NOMO-1 treated with DMSO at 0.1 percent for 48 hours (cell line): Measurements from ENCODE around the gene APOBEC3B.
"Not testable (repeated sequence)": the region's sequence is repeated elsewhere in the genome, so short reads cannot be mapped to it uniquely, and the experiment has no call there.

ENCODE experiments used
- DNase-seq: peaks from one replicate; lab custom pipeline; 2025; ENCODE audit not compliant: unreplicated experiment; lab: John Stamatoyannopoulos, UW

Gene APOBEC3B

DNA sequence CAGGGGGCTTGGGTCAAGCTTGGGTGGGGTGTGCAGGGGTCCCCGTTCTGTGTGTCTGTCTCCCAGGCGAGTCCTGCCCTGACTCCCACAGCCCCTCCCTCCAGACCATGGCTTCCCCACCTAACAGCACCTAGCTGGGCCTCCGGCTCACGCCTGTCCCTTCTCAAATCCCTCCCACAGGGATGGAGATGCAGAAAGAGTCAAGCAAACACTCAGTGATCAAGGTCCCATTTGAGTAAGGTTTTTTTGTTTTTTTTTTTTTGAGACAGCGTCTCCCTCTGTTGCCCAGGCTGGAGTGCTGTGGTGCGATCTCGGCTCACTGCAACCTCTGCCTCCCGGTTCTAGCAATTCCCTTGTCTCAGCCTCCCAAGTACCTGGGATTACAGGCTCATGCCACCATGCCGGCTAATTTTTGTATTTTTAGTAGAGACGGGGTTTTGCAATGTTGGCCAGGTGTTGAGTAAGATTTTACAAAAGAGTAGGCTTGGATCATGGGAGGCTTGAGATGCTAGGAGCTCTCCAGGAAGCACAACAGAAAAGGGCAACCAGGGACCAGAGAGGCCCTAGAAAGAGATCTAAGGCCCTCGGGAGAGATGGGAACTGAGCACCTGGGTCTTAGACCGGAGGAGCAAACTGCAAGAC is 44.5 kb downstream of the APOBEC3B start:
- no peak for DNase-seq

DNA sequence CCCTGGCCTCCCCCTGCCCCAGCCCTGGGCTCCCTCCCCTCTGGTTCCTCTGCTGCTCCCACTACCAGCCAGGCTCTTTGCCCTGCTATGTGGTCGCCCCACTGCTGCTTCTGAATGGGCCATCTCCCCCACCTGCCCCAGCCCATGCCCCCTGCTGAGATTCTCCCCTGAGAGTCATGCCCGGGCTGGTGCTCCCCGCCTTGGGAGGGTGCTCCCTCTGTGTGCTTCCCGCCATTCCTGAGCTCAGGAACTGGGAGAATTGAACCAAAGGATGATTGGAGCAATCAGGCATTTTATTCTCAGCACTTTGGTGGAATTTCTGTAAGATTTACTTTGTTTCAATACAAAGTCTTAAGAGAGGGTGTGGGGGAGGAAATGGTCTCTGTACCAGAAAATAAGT is 45.6 kb downstream of the APOBEC3B start:
- no peak for DNase-seq

DNA sequence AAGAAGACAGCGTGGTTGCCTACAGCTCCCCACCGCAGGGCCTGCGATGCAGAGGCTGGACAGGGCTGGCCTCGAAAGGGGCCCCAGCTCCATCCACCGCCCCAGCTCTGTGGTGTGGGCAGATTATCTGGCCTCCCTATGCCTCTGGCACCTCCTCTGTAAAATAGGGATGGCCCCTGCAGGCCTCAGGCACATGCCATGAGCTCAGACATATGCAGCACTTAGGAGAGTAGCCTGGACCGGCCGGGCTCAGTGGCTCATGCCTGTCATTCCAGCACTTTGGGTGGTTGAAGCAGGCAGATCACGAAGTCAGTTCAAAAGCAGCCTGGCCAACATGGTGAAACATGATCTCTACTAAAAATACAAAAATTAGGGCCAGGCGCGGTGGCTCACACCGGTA is 46.1 kb downstream of the APOBEC3B start:
- no peak for DNase-seq

DNA sequence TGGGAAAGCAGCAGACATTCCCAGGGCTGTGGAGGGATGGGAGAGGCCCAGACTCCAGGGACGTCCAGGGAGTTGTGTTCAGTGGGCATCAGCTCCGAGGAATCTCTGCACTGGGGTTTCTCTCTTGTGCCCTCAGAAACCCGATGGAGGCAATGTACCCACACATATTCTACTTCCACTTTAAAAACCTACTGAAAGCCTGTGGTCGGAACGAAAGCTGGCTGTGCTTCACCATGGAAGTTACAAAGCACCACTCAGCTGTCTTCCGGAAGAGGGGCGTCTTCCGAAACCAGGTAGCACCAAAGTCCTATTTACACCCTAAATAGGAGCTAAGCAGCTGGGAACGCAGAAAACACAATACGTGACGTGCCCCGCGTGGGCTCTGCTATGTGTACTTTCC is 47.1 kb downstream of the APOBEC3B start:
- DNase-seq, result no peak

DNA sequence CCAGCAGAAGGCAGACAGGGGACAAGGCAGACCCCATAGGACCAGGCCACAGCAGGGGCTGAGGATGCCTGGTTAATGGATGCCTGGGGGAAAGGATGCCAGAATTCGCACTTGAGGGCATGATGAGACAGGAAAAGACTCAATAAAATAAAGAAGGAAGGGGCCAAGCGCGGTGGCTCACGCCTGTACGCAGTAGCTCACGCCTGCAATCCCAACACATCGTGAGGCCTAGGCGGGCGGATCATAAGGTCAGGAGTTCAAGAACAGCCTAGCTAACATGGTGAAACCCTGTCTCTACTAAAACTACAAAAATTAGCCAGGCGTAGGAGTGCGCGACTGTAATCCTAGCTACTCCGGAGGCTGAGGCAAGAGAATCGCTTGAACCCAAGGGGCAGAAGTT is 48.6 kb downstream of the APOBEC3B start:
- DNase-seq, result no peak

DNA sequence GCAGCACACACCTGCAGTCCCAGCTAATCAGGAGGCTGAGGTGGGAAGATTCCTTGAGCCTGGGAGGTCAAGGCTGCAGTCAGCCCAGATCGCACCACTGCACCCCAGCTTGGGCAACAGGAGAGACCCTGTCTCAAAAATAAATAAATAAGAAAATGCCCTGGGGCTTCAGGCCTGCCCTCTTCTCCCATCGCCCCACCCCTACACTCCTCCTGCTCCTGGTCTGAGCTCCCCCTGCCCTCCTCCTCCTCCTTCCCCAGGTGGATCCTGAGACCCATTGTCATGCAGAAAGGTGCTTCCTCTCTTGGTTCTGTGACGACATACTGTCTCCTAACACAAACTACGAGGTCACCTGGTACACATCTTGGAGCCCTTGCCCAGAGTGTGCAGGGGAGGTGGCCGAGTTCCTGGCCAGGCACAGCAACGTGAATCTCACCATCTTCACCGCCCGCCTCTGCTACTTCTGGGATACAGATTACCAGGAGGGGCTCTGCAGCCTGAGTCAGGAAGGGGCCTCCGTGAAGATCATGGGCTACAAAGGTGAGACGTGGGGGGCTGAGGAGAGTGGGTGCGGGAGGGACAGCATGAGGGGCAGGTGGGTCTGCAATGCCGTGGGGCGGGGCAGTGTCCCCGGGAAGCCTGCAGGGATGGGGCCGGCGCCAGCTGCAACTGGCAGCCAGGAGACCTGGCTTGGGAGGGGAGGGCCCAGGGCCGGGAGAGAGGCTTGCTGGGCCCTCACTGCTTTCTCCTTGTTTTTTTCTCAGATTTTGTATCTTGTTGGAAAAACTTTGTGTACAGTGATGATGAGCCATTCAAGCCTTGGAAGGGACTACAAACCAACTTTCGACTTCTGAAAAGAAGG is 49.5 kb downstream of the APOBEC3B start:
- DNase-seq, result not testable (repeated sequence)

DNA sequence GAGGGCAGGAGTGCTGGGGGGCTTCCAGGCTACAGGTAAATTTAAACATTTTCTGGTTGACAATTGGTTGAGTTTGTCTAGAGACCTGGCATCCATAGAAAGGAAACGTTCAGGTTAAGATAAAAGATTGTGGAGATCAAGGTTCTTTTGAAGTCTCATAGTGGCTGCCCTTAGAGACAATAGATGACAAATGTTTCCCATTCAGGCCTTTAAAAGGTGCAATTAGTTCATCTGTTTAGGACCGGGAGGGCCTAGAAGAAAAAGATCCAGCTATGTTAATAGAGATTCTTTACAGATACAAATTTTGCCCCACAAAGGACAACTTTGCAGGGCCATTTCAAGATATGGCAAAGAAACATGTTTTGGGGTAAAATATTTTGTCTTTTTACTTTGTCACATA is 54.9 kb downstream of the APOBEC3B start:
- not testable (repeated sequence) for DNase-seq

DNA sequence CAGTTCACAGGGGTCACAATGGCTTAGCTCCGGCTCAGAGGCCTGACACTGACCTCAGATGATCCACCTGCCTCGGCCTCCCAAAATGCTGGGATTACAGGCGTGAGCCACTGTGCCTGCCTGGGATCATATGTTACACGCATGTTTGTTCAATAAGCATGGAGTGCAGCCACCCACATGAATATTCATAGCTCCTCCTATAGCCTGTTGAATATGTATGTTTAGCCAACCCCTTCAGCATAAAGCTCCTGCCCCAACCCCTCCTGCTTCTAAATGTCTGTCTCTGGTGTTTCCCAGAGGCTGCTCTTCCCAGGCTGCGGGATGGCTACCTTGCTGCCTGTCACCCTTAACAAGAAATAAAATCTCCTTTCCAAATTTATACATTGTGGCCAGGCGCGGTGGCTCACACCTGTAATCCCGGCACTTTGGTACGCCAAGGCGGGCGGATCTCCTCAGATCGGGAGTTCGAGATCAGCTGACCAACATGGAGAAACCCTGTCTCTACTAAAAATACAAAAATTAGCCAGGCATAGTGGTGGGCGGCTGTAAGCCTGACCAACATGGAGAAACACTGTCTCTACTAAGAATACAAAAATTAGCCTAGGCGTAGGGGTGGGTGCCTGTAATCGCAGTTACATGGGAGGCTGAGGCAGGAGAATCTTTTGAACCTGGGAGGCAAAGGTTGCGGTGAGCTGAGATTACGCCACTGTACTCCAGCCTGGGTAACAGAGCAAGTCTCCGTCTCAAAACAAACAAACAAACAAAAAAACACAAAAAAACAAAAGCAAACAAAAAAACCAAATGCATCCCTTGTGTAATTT is 57.4 kb downstream of the APOBEC3B start:
- DNase-seq, result no peak

DNA sequence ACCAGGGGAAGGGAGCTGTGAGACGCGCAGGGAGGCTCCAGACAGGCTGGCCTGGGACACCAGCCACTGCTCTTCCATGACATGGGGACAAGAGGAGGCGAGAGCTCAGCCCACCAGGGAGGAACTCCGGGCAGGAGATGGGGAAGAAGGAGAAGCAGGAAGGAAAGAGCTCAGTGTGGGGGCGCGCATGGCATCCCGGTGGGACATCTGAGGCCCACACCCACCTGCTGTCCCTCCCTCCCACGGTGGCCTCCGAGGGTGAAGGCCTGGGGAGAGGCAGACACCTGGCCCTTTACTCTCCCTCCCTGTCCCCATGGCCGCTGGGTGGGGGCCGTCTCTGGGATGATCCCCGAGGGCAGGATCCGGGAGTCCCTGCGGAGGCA is 58.0 kb downstream of the APOBEC3B start:
- not testable (repeated sequence) for DNase-seq

DNA sequence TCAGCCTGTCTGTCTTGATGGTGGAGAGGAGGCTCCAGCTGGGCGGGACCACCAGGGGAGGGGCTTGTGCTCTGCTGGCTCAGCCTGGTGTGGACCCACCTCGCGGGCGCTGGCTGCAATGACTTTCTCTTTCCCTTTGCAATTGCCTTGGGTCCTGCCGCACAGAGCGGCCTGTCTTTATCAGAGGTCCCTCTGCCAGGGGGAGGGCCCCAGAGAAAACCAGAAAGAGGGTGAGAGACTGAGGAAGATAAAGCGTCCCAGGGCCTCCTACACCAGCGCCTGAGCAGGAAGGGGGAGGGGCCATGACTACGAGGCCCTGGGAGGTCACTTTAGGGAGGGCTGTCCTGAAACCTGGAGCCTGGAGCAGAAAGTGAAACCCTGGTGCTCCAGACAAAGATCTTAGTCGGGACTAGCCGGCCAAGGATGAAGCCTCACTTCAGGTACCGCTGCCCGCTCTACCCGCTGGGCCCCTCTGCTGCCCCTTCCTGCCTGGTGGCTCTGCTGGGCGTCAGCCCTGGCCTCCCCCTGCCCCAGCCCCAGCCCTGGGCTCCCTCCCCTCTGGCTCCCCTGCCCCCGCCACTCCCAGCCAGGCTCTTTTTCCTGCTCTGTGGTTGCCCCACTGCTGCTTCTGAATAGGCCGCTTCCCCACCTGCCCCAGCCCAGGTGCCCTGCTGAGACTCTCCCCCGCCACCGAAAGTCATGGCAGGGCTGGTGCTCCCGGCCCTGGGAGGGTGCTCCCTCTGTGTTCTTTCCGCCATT is 58.6 kb downstream of the APOBEC3B start, which contains the start of gene APOBEC3F:
APOBEC3F (plus strand) TSS at position 327 of the 759 bp plus-strand sequence; CDS start at position 424, 97 bp downstream.
- peak; percentile 38 for DNase-seq

DNA sequence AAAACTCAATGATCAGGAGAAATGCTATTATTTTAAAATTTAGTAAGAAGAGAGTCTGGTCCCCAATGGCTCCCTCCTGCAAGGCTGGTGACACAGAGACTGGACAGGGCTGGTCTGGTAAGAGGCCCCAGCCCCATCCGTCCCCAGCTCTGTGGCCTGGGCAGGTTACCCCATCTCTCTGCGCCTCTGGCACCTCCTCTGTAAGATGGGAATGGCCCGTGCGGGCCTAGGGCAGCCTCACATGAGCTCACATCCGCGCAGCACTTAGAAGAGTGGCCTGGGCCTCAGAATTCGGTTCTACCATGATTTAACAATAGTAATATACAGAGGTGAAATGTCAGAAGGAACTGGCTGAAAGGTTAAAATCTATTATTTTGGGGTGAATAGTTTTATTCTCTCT is 59.8 kb downstream of the APOBEC3B start:
- DNase-seq, result no peak
